Lung microvascular endothelial cell (primary cell): ENCODE data around the gene SYNJ2. TPM values are rescaled to one million over a fixed set of nuclear protein-coding genes. Genes with fewer than 3 reads are reported as not detected.

Experiments used
- DNase-seq, 2 donors: peaks; one replicate each; pipeline versions ENCODE4 v3.0.0 to v3.0.0-alpha.2; 2010; ENCODE audit warnings: low read depth in 2 of 2
- total RNA-seq: library from RNA; depleted of rRNA; stranded (reverse); fragments of >200 nt; gene quantifications from 2 replicates; pipeline ENCODE4 v1.2.1, GENCODE V29; 2014

SYNJ2 gene
- total RNA-seq, 1 donor from 2014 or later, result 12.1 TPM

DNA sequence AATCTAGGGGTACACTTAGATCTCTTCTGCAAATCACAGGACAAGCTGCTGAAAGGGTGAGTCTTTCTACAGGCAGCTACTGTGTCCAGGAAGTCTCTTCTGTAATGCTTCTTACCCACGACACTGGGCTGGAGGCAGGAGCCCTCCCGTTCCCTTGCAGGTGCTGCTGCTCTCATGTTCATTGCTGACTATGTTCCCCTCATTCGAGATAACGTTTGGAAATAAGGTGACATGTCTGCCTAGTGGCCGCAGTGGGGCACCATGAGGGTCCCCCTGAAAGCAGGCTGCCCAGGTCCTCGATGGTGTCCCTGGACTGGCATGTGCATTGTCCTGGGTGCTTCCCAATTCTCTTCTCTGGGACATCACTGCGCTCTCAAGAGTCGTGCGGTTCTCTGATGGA lies 74.7 kb downstream of the SYNJ2 start:
- DNase-seq, result no peak

- no peak for DNase-seq
These were observed 75.1 kb downstream of the SYNJ2 start for GRCh38 chr6:158056804-158057203.

GRCh38 chr6:158057213-158057987 lies 75.7 kb downstream of the SYNJ2 start:
- peak; percentile 56 to 97 for DNase-seq

DNA sequence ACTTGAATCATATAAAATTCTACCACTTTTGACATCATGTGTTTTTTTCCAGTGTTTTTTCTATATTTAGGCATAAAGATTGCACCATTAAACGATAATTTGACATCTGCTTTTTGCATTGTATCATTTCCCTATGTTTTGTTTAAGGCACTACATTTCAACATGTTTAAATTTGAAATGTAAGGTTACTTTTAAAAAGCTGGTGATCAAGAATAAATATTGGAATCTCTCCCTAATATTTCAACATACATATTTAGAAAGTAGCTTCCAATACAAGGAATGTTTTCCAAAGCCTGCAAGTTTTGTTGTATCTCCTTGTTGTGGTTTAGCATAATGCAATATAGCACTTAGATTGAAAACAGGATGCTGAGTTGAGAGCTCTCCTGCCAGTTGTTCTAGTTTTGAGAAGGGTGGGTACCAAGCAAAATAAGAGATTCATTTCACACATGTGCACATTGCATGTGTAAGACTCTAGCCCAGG lies 76.5 kb downstream of the SYNJ2 start:
- DNase-seq, result no peak

- no peak for DNase-seq
These were observed 77.4 kb downstream of the SYNJ2 start for GRCh38 chr6:158059108-158059507.

- DNase-seq, result peak; percentile 89 to 96
These were observed 79.0 kb downstream of the SYNJ2 start for GRCh38 chr6:158060455-158061360.

DNA sequence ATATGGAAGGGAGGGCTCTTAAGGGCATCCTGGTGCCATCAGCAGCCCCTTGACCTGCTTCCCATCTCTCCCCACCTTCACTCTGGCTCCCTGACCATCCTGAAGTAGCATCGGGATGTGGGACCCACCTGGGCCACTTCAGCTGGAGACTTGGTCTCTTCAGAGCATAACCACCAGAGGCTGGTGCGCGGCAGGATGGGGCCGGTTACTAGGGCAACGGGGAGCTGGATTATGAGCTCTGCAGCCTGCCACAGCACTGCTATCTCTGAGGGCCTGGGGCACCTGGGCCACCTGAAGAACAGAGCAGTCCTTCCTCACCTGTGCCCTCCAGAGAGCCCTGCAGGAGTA lies 79.7 kb downstream of the SYNJ2 start:
- no peak for DNase-seq

- peak in 1 of 2 donors; percentile 82 for DNase-seq
These were observed 80.2 kb downstream of the SYNJ2 start for GRCh38 chr6:158061709-158062461.

DNA sequence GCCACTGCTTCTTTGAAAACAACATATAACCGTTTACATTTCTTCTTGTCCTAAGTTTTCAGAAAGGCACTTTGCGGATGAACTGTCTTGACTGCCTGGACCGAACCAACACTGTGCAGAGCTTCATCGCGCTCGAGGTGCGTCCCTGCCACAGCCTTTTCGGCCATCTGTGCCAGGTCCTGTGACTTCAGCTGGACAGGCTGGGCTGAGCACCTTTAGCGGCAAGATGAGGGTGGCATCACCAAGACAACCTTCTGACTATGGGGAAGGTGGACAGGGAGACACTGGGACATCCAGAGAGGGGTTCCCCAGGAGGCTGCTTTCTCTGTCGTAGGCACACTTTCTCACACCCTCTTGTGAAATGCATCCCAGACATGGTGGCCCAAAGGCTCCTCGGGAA lies 82.1 kb downstream of the SYNJ2 start:
- no peak for DNase-seq

DNA sequence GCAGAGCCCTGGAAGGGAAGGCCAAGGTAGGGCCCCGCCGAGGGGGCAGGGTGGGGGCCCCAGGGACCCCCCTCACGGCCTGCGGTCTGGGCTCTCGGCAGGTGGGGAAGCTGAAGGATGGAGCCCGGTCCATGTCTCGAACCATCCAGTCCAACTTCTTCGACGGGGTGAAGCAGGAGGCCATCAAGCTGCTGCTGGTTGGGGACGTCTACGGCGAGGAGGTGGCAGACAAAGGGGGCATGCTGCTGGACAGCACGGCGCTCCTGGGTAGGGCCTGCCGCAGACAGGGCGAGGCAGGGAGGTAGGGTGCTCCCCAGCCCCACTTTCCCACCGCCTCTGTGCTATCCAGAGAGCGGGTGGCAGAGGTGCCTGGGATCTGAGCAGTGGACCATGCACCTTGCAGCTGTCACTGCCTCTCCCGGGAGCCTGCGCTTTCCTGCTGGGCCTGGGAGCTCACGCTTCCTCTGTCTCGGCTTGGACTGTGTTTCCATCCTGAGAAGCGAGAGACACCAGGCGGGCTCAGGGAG lies 83.1 kb downstream of the SYNJ2 start:
- no peak for DNase-seq

GRCh38 chr6:158066136-158066781 lies 84.6 kb downstream of the SYNJ2 start:
- DNase-seq, result no peak

DNA sequence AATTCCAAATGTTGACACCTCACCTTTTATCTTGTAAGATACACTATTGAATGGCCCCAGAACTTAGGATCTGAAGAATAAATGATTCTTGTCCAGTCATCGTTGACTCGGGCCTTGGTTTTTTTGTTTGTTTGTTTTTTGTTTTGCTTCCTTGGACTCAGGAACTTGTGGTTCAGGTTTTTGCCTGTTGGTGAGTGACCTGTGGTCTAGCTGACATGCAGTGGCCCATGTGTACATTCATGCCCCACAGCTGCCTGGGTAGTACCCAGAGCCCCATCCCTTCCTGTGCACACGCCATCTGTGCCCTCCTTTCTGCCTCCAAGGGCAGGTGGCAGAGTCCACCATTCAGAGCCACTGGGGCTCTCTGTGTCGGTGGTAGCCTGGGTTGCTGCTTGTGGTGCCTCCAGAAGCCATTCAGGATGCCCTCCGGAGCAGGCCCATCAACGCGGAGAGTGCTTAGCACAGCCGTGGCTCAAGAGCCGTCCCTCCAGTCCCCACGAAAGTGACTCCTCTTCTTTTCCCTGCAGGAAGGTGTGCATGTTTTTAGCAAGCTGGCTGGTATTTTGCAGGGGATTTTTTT lies 85.9 kb downstream of the SYNJ2 start:
- DNase-seq, result peak in 1 of 2 donors; percentile 48

DNA sequence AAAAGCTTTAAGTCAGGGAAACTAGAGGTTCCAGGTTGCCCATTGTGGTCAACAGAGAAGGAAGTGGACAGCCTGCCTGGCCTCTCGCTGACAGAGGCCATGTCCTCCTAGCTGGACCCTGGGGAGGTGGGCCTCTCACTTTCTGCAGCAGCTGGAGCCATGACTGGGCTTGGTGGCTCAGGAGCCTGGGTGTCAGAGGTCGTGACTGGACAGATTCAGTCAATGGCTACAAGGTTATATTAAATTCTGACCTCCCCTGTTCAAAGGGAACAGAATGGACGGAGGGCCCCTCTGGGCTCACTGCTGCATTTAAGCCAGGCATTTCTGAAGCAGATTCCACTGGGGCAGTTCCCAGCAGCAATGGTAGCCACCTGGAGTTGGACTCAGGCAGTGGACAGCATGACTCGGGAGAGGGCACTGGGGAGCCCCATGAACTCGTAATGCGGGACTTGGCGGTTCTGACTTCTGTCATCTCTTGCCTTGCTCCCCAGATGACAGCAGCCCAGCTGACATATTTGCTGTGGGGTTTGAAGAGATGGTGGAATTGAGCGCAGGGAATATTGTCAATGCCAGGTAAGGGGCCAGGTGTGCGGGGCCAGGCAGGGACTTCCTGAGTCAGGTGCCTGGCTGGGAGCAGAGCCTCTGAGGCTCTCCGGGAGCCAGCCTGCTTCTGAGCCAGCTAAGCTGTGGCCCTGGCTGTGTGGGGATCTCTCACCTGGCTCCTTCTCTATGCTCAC lies 86.7 kb downstream of the SYNJ2 start:
- DNase-seq, result no peak

GRCh38 chr6:158068893-158069799 lies 87.5 kb downstream of the SYNJ2 start:
- peak; percentile 64 to 90 for DNase-seq

GRCh38 chr6:158069800-158070195 lies 88.1 kb downstream of the SYNJ2 start:
- peak; percentile 10 to 97 for DNase-seq

- no peak for DNase-seq
These were observed 88.8 kb downstream of the SYNJ2 start for GRCh38 chr6:158070513-158070912.

DNA sequence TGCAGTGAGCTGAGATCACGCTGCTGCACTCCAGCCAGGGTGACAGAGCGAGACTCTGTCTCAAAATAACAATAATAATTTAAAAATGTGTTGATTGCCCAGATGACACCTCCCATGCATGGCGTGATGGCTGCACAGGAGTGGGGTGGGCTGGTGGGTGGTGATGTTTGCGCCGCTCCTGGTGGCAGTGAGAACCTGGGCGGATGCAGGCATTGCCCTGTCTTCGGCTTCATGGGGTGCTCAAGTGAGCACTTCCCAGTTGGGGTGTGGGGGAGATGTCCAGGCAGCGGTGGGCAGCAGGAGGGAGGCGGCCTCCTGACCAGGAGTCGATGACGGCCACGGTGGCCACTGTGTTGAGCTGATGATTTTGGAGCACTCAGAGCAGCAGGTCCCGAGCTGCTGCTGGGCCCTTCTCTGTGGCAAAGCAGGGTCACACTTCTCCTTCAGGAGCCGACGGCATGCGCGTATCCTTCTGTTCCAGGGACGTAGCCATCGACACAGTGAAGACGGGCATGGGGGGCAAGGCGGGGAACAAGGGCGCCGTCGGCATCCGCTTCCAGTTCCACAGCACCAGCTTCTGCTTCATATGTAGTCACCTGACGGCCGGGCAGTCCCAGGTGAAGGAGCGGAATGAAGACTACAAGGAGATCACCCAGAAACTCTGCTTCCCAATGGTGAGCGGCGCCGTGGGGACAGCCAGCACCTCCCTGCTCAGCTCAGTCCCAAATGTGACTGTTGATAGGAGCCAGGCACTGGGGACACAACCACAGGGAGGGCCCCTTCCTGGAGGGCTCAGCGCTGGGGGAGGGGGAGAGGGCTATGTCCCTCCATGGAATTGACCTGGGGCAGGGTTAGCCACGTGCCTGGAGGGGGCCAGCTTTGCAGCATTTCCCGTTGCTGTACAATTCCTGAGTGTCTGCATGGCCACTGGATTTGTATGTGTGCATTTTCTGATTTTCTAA lies 89.7 kb downstream of the SYNJ2 start:
- DNase-seq, result no peak
